Right renal pelvis (tissue), 4 donors: ENCODE data around the gene MED12L. TPM values are rescaled to one million over a fixed set of nuclear protein-coding genes. Genes with fewer than 3 reads are reported as not detected.

Experiments
- DNase-seq, 4 donors: peaks; one replicate each; pipeline ENCODE4 v3.0.0-alpha.2; 2013; ENCODE audit warnings: low read depth in 4 of 4, low spot score in 3 of 4, missing footprints in 1 of 4
- polyA plus RNA-seq, 4 donors: library from polyadenylated mRNA; unstranded; fragments of 120-200 nt; gene quantifications; one replicate each; pipeline ENCODE4 v1.2.1, GENCODE V29; 2013; ENCODE audit not compliant: insufficient read length in 4 of 4

The MED12L gene
- polyA plus RNA-seq, 4 donors: 1.6 to 2.5 (median 2.0) TPM

DNA sequence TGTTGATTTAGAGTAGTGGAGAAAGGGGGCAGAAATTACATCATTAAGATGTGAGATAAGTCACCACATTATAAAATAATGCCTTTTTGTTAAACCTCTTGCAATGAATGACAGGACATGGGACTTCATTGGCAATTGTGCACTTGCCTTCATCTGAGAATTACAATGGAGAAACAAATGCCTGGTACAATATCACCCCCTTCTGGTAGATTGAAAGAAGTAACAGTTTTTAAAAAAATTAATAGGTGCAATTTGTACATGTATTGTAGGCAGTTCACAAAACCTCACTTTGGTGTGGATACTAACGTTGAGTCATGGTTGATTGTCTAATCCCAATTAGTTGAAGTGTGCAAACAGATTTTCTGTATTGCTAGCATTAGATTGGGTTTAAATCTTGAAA lies 197.5 kb downstream of the MED12L start:
- DNase-seq: peak; percentile 22 to 45 (median 30)

DNA sequence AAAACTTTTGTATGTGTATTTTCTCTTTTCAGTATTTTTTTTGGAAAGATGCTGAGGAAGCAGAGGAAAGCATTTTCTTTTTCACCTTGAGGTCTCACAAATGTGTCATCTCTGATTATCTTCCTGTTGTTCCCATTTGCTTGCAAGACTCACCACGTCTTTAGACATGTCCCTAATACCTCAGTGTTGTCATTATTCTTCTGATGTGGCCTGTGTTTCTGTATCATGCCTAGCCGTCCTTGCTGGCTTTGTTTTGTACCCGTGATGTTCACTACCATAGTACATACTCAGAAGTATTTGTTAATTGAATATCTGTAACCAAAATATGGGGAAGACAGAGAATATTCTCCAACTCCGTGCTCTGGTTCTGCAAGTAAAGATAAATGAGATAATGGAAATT lies 197.9 kb downstream of the MED12L start:
- DNase-seq: no peak

DNA sequence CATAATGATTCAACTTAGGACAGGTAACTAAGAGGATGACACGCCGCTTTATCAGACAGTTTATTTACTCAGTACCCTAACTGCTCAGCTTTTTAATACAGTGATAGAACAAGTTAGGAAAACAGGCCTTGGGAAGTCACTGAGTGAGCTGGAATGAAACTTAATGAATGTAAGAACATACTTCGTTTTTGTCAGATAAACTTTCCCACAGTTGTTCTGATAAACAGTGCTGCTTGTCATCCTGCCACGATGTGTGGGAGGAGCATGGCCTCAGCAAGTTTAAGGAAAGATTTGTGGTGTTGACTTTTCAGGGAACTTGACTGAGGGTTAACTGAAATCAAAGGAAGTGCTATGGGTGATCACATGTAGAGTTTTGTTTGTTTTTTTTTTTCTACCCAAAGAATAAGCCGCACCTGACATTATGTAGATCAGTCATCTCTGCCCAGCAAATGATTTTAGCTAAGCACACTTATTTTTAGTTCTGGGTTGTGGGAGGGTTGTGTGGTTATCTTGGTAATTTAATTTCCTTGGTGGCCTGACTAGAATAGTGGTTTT lies 198.5 kb downstream of the MED12L start:
- peak in 2 of 4 donors; percentile 26 to 33 for DNase-seq

GRCh38 chr3:151285940-151286339 lies 200.5 kb downstream of the MED12L start:
- no peak for DNase-seq

DNA sequence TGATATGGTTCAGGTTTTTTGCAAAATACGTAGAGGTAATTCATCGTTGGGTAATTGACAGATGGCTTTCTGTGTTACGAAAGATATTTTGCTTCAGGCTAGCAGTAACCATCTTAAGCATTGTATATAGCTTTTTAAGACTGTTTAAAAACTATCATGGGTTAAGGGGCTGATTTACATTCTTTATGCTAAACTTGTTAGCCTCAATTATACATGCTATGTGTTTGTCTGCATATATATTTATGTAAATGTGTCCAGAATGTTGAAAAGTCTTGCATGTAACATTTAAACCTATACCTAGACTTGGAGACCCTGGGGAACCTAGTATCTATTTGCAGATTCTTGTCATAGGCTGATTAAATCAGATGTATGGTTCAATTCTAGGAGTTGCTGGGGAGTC lies 204.0 kb downstream of the MED12L start:
- no peak for DNase-seq

DNA sequence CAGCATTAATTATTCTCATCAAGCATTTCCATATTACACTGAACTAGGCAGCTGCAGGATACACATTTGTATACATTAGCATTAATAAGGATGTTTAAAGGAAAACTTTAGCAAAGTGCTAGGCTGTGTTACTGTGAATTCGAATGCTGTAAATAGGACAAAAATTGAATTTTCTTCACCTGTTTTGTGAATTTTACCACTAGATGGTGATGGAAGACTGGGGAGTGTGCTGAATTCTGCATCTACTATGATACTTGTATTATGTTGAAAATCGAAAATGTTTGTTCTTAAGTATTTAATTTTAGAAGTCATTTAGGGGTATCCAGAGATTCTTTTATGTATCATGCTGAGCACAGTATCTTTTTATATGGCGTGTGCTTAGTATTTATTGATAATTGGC lies 205.2 kb downstream of the MED12L start:
- DNase-seq: no peak

DNA sequence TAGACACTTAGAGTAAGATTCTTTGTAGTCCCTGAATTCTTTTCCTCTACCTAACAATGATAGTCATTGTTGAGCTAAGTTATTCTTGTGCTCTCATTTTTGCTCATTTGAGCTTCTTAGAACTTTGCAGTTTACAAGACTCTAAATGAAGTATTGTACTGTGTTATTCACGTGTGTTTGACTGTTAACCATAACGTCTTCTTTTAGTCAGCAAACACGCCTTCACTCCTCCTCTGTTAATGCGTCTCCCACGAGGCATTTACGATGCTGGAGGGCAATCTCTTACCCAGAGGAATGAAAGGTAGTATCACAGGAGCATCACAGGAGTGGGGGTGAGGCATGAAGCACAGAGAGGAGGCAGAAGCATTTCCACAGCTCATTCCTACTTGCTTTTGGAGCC lies 207.7 kb downstream of the MED12L start:
- DNase-seq: no peak

GRCh38 chr3:151296226-151296625 lies 210.8 kb downstream of the MED12L start:
- no peak for DNase-seq

DNA sequence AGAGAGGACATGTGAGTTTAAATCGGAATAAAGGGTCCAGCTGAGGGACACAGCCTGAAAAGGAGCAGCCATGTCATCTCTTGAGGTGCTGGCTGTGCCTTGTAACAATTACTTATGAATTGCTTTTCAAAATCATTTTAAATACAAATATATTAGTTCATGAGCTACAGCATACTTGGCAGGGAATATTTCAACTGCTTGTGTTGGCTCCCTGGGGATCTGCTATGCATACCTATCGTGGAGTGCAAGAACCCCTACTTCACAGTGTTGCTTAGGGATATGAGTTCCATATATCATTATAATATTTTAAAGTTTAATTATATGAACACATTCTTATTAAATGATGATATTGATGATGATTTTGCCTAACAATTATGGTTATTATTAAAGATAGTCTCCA lies 212.0 kb downstream of the MED12L start:
- no peak for DNase-seq

GRCh38 chr3:151299006-151299405 lies 213.5 kb downstream of the MED12L start:
- no peak for DNase-seq

DNA sequence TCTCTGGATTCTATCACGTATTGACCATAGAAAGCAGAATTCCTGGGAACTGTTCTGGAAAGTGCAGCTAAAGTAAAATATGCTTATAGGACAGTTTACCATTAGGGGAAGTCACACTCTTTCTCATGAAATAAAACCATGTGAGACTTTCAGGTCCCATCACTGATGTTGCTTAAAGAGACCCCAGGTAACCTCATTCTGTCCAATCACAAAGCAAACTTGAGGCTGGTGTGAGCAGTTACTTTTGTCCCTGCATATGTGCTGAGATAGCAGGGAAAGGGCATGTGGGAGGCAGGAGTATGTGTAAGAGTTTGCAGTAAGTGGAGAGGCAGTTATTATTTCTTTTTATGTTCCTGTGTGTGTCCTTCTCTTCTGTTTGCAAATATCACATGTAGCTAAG lies 215.1 kb downstream of the MED12L start:
- DNase-seq: no peak

DNA sequence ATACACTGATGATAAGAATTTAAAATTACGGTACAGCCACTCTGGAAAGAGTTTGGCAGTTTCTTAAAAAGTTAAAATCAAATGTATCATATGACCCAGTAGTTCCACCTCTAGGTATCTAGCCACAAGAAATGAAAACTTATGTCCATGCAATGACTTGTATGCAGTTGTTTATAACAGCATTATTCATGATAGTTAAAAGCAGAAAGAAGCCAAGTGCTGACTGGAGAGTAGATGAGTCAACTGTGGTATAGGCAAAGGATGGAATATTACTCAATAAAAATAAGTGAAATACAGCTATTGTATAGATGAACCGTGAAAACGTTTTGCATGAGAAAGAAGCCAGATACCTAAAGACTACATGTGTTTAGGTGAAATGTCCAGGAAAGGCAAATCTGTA lies 216.3 kb downstream of the MED12L start:
- DNase-seq: no peak

GRCh38 chr3:151303751-151304150 lies 218.3 kb downstream of the MED12L start:
- DNase-seq: no peak

- DNase-seq: no peak
Measured at GRCh38 chr3:151305060-151305774, 219.8 kb downstream of the MED12L start.

GRCh38 chr3:151305775-151306151 lies 220.3 kb downstream of the MED12L start:
- no peak for DNase-seq

GRCh38 chr3:151306168-151306810 lies 220.8 kb downstream of the MED12L start:
- no peak for DNase-seq

GRCh38 chr3:151307131-151307530 lies 221.7 kb downstream of the MED12L start:
- DNase-seq: no peak

DNA sequence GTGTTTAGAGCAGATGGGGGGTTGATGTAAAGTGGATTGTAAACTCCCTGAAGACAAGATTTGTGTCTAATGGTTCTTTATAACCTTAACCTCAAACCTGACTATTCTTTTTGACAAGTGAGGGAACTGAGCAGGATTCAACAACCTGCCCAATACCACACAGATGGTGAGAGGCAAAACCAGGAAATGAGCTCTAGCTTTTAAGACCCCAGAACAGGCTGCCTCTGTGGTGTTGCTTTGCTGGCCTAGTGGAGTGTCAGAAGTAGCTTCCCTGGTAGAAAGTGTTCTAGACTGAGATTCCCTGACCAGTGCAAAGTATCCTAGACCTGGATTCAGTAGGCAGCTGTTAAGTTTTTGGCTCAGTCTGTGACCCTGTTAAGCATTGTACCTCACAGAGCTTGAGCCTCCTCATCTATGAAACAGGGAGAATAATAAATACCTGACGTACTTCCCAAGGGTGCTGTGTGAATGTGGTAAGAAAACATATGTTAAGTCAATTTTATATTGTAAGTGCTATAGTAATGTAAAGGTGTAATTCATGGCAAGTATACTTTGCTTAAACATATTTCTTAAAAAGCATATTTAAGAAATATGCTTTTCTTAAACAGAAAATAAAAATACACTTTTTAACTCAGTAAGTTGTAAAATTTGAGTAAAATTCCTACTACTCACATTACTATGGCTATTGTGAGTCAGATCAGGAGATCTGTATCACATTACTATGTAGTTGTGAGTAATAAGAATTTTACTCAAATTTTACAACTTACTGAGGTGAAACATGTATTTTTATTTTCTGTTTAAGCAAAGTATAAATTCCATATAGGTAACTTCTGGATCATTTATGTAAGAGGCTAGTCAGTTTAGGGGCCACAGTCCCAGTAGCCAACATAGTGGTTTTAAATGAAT lies 222.4 kb downstream of the MED12L start:
- no peak for DNase-seq

DNA sequence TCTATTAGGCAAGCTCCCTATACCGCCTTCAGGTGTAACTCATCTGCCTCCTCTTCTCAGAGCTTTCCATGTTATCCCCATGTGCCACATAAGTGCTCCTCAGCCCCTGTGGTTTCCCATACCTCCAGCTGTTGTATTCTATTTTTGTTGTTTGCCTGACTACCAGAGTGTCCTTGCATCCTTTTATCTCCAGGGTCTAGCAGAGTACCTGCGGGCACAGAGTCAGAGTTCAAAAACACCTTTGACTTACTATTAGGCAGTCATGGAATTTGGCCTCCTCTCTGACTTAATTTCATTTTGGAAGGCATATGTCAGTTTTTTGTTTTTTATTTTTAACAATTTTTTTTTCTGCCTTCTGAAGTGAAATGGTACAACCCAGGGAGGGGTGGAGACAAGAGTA lies 224.1 kb downstream of the MED12L start:
- no peak for DNase-seq

- DNase-seq: no peak
Measured at GRCh38 chr3:151312972-151313371, 227.5 kb downstream of the MED12L start.

DNA sequence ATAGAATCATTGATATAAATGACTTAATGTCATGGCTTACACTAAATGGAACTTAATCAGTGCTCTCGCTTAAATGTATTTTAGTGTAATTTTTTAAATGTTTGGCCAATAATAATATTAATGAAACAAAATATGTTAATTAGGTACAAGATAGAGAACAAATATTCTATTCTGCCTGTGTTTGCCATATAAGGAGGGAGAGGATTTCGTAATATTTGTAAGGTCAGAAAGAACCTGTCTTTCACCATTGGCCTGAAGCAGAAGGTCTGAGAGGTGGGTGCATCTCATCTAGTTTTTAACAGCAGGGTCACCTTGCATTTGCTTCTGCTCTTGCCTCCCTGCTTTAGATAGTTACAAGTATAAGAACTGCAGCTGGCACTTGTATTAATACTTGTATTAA lies 228.7 kb downstream of the MED12L start:
- no peak for DNase-seq
